ENCODE data around the gene C2CD3. TPM values are rescaled to one million over a fixed set of nuclear protein-coding genes. Genes with fewer than 3 reads are reported as not detected.

C2CD3 gene
- total and polyA plus RNA-seq, 9 of the 15 experiments (the other 6 are each of a cell fraction or from before 2014, with no cell fraction given), result 4.4 to 20.2 (median 15.4) TPM

DNA sequence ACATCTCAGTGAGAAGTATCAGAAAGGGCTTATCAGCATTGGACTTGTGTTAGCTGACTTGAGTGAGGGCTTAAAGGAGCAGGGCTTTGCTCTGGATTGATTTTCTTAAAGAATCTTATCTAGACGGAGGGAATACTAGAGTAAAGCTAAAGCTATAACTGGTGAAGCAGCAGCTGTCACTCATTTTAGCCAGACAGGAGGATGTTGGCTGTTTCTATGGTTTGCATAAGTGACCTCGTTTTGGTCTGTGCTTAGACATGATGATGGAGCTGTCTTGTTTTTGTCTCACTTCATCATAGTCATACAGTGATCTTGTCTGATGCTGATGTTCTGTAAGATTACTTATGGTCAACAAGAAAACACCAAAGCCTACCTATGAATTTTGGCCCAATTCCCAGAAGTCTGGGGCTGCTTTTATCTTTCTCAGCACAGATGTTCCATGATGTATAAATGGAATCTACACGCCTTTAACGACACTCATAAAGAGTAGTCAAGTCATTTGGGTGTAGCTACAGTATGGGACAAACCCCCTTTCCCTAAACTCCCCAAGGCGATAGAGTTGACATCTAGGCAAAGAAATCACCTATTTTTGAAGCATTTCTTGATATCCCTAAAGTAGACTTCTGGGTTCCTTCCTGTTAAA is 84.4 kb downstream of the C2CD3 start (continued):
- TF ChIP-seq CHAMP1 (IDR thresholded peaks at IDR 0.05), result peak; percentile 80
- TF ChIP-seq PATZ1 (CRISPR knock-in tag; IDR thresholded peaks at IDR 0.05; ENCODE audit: borderline replicate concordance), result no peak
- no peak for TF ChIP-seq NCOA6 (IDR thresholded peaks at IDR 0.05)
- TF ChIP-seq MAZ (CRISPR knock-in tag; conservative IDR thresholded peaks at IDR 0.05 in 1 of 2, IDR thresholded peaks at IDR 0.05 in 1 of 2), result peak; percentile 19 to 47; a peak in 2 of 4 replicates
- TF ChIP-seq FOXJ3 (CRISPR knock-in tag; IDR thresholded peaks at IDR 0.05), result no peak
- peak in 1 of 2 experiments; percentile 49 for TF ChIP-seq NCOA2 (IDR thresholded peaks at IDR 0.05; ENCODE audit: partially characterized antibody in 2 of 2)
- TF ChIP-seq BHLHE40 (IDR thresholded peaks at IDR 0.05; ENCODE audit: low read length), result peak; percentile 35
- no peak for TF ChIP-seq MCM3 (IDR thresholded peaks at IDR 0.05)
- TF ChIP-seq, protein P1, sequence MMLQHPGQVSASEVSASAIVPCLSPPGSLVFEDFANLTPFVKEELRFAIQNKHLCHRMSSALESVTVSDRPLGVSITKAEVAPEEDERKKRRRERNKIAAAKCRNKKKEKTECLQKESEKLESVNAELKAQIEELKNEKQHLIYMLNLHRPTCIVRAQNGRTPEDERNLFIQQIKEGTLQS (IDR thresholded peaks at IDR 0.05), result peak; percentile 66; the same call in 1 of the 2 replicates
- TF ChIP-seq, protein P1 (CRISPR knock-in tag; conservative IDR thresholded peaks at IDR 0.05), result no peak
- no peak for TF ChIP-seq YY1 (IDR thresholded peaks at IDR 0.05; ENCODE audit: borderline replicate concordance in 1 of 3, control insufficient read depth in 1 of 3, extremely low read depth in 1 of 3, insufficient read depth in 3 of 3, insufficient read length in 1 of 3, insufficient replicate concordance in 2 of 3, low read depth in 1 of 3, low read length in 2 of 3)
- TF ChIP-seq BRD9 (IDR thresholded peaks at IDR 0.05; ENCODE audit: low read depth, partially characterized antibody), result peak; percentile 68
- no peak for TF ChIP-seq BMI1 (IDR thresholded peaks at IDR 0.05; ENCODE audit: low read length)
- TF ChIP-seq NRF1 (conservative IDR thresholded peaks at IDR 0.05 in 1 of 2, IDR thresholded peaks at IDR 0.05 in 1 of 2), result 0 out of 4 replicates have a peak, but pooled peaks of 1 of the 2 experiments have one; percentile 15
- TF ChIP-seq, protein P2, sequence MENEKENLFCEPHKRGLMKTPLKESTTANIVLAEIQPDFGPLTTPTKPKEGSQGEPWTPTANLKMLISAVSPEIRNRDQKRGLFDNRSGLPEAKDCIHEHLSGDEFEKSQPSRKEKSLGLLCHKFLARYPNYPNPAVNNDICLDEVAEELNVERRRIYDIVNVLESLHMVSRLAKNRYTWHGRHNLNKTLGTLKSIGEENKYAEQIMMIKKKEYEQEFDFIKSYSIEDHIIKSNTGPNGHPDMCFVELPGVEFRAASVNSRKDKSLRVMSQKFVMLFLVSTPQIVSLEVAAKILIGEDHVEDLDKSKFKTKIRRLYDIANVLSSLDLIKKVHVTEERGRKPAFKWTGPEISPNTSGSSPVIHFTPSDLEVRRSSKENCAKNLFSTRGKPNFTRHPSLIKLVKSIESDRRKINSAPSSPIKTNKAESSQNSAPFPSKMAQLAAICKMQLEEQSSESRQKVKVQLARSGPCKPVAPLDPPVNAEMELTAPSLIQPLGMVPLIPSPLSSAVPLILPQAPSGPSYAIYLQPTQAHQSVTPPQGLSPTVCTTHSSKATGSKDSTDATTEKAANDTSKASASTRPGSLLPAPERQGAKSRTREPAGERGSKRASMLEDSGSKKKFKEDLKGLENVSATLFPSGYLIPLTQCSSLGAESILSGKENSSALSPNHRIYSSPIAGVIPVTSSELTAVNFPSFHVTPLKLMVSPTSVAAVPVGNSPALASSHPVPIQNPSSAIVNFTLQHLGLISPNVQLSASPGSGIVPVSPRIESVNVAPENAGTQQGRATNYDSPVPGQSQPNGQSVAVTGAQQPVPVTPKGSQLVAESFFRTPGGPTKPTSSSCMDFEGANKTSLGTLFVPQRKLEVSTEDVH (IDR thresholded peaks at IDR 0.05; ENCODE audit: low read depth, partially characterized antibody), result peak; percentile 59
